Measurements from ENCODE around the gene LEMD1. TPM values are rescaled to one million over a fixed set of nuclear protein-coding genes. Genes with fewer than 3 reads are reported as not detected.

Gene LEMD1
- total RNA-seq, 1 experiment from 2014 or later, result 17.2 TPM

GRCh38 chr1:205332015-205332791, 89.7 kb downstream of the LEMD1 start:
- no TSS peak for BruUV-seq (replicated peaks)
- Mint-ChIP-seq H3K9me3 (ENCODE audit: low read depth, unreplicated experiment) (no peaks in the 10 kb centered on the region), H3K4me3 (ENCODE audit: low read depth, unreplicated experiment) (no peak overlapping the region), H3K4me1 (ENCODE audit: low read depth, unreplicated experiment) (no peaks in the 10 kb centered on the region), H3K27me3 (ENCODE audit: unreplicated experiment) (peaks cover 79% of the 10 kb centered on the region), H3K27ac (ENCODE audit: unreplicated experiment) (no peak overlapping the region), H3K36me3 (ENCODE audit: insufficient read depth, unreplicated experiment) (no peaks in the 10 kb centered on the region)
- no peak for DNase-seq
- CTCF ChIA-PET, result interaction anchor here (0.6 to 11.0 kb wide), 4 partner anchors 21 to 153 kb away, joined by 3 to 303 read pairs (median 4); no protein-coding TSS in a partner anchor
- no peak for TF ChIP-seq CTCF (IDR thresholded peaks at IDR 0.05; ENCODE audit: unreplicated experiment)
- intact Hi-C loops (cut with micrococcal nuclease; ENCODE audit: unreplicated experiment), result no loop called here

Small RNA genes within 50 kb of the gene (microRNA-seq; reads per million reads assigned to microRNA genes)
- 2,383 reads per million, percentile 87 among the genes with 10 or more reads in this experiment for gene MIR135B

Other genes starting within 250 kb of the LEMD1 start
- 8.3 and 8.6 TPM in 2 replicates for gene DSTYK, start 210.4 kb downstream of the LEMD1 start, total RNA-seq (2022)
- 0.33 and 0.37 TPM in 2 replicates for gene TMCC2, start 194.1 kb downstream of the LEMD1 start, total RNA-seq (2022)
- 2.6 and 3.7 TPM in 2 replicates for gene NUAK2, start 100.3 kb downstream of the LEMD1 start, total RNA-seq (2022)
- not detected in 2 replicates for gene KLHDC8A, start 65.1 kb downstream of the LEMD1 start, total RNA-seq (2022)
- 14.2 TPM in 2 replicates for gene BLACAT1, start 34.0 kb upstream of the LEMD1 start, total RNA-seq (2022)
- 42.1 and 44.0 TPM in 2 replicates for gene CDK18, start 82.6 kb upstream of the LEMD1 start, total RNA-seq (2022)
- gene ELK4, start 210.0 kb upstream of the LEMD1 start, total RNA-seq (2022), result 110 and 122 TPM in 2 replicates

Measured in Calu3 (cell line).